ENCODE data around the gene DCAF5.

Gene DCAF5

GRCh38 chr14:69004731-69005431, 148.0 kb downstream of the DCAF5 start:
- TF ChIP-seq POLR2A (IDR thresholded peaks at IDR 0.05; ENCODE audit: extremely low read depth, insufficient read length) (no peak), MYC (IDR thresholded peaks at IDR 0.05; ENCODE audit: low read depth, low read length) (no peak), MAX (IDR thresholded peaks at IDR 0.05; ENCODE audit: low read depth, low read length) (no peak), CTCF (IDR thresholded peaks at IDR 0.05; ENCODE audit: low read depth, low read length) (no peak)
- DNase-seq (ENCODE audit: low read depth): no peak
- H3K4me3 ChIP-seq (ENCODE audit: low read depth, low read length): no peak overlapping the region

- no peak for DNase-seq (ENCODE audit: low read depth)
- H3K4me3 ChIP-seq (ENCODE audit: low read depth, low read length): no peak overlapping the region
- no peak for TF ChIP-seq MAX (IDR thresholded peaks at IDR 0.05; ENCODE audit: low read depth, low read length)
- TF ChIP-seq POLR2A (IDR thresholded peaks at IDR 0.05; ENCODE audit: extremely low read depth, insufficient read length): no peak
- no peak for TF ChIP-seq MYC (IDR thresholded peaks at IDR 0.05; ENCODE audit: low read depth, low read length)
- TF ChIP-seq CTCF (IDR thresholded peaks at IDR 0.05; ENCODE audit: low read depth, low read length): no peak
Observed at GRCh38 chr14:69003626-69004025, 149.3 kb downstream of the DCAF5 start.

- peak; percentile 22 for DNase-seq (ENCODE audit: low read depth)
- TF ChIP-seq POLR2A (IDR thresholded peaks at IDR 0.05; ENCODE audit: extremely low read depth, insufficient read length) (no peak), CTCF (IDR thresholded peaks at IDR 0.05; ENCODE audit: low read depth, low read length) (peak; percentile 25), MAX (IDR thresholded peaks at IDR 0.05; ENCODE audit: low read depth, low read length) (no peak)
- no peak overlapping the region for H3K4me3 ChIP-seq (ENCODE audit: low read depth, low read length)
Observed at GRCh38 chr14:69002069-69002468, 150.8 kb downstream of the DCAF5 start.

- no peak for TF ChIP-seq MAX (IDR thresholded peaks at IDR 0.05; ENCODE audit: low read depth, low read length)
- no peak for TF ChIP-seq MYC (IDR thresholded peaks at IDR 0.05; ENCODE audit: low read depth, low read length)
- no peak for TF ChIP-seq POLR2A (IDR thresholded peaks at IDR 0.05; ENCODE audit: extremely low read depth, insufficient read length)
- TF ChIP-seq CTCF (IDR thresholded peaks at IDR 0.05; ENCODE audit: low read depth, low read length): no peak
- H3K4me3 ChIP-seq (ENCODE audit: low read depth, low read length): no peak overlapping the region
- no peak for DNase-seq (ENCODE audit: low read depth)
Observed at GRCh38 chr14:69001375-69001774, 151.5 kb downstream of the DCAF5 start.

All from NB4 (cell line).